MM.1S (cell line): Measurements from ENCODE around the gene USP6NL.

ENCODE experiments used
- DNase-seq: peaks from one replicate; pipeline ENCODE4 v3.0.0-alpha.2; 2015
- H2AFZ ChIP-seq: fragments of 300-600 bp; sonication (generic); 2 replicates; pipeline ENCODE4 v1.6.0; 2016; ENCODE audit warnings: antibody characterized with exemption, low read length
- H3F3A ChIP-seq: fragments of 300-600 bp; sonication (generic); 2 replicates; pipeline ENCODE4 v1.6.1; 2016; ENCODE audit warnings: mild to moderate bottlenecking, antibody characterized with exemption, low read length, moderate library complexity, mixed read lengths; ENCODE audit not compliant: insufficient read depth
- H3K27ac ChIP-seq: fragments of 300-600 bp; sonication (generic); 2 replicates; pipeline ENCODE4 v1.5.1; 2016; ENCODE audit warnings: mild to moderate bottlenecking, low read length
- H3K27me3 ChIP-seq: fragments of 300-600 bp; sonication (generic); replicated peaks from 2 replicates; pipeline ENCODE4 v1.6.0; 2016; ENCODE audit warnings: low read length; ENCODE audit not compliant: insufficient read depth
- H3K36me3 ChIP-seq: fragments of 300-600 bp; sonication (generic); replicated peaks from 2 replicates; pipeline ENCODE4 v1.6.1; 2016; ENCODE audit warnings: mild to moderate bottlenecking, low read length, mixed read lengths; ENCODE audit not compliant: insufficient read depth
- H3K4me1 ChIP-seq: fragments of 300-600 bp; sonication (generic); 2 replicates; pipeline ENCODE4 v1.6.1; 2016; ENCODE audit warnings: low read length, mixed read lengths
- H3K4me2 ChIP-seq: fragments of 300-600 bp; sonication (generic); 2 replicates; pipeline ENCODE4 v1.6.0; 2016; ENCODE audit warnings: low read depth, low read length
- H3K4me3 ChIP-seq: fragments of 300-600 bp; sonication (generic); 2 replicates; pipeline ENCODE4 v1.5.1; 2016; ENCODE audit warnings: low read length, mixed read lengths
- H3K79me2 ChIP-seq: fragments of 300-600 bp; sonication (generic); 2 replicates; pipeline ENCODE4 v1.6.1; 2016; ENCODE audit warnings: mixed run types, low read length, mixed read lengths
- H3K9ac ChIP-seq: fragments of 300-600 bp; sonication (generic); 2 replicates; pipeline ENCODE4 v1.6.1; 2016; ENCODE audit warnings: low read length, mixed read lengths
- H3K9me2 ChIP-seq: fragments of 300-600 bp; sonication (generic); replicated peaks from 2 replicates; pipeline ENCODE4 v1.6.1; 2016; ENCODE audit warnings: mild to moderate bottlenecking, low read length, mixed read lengths; ENCODE audit not compliant: insufficient read depth
- H3K9me3 ChIP-seq: fragments of 300-600 bp; sonication (generic); replicated peaks from 2 replicates; pipeline ENCODE4 v1.6.1; 2016; ENCODE audit warnings: mild to moderate bottlenecking, low read length, mixed read lengths; ENCODE audit not compliant: insufficient read depth
- H4K20me1 ChIP-seq: fragments of 300-600 bp; sonication (generic); 2 replicates; pipeline ENCODE4 v1.6.1; 2016; ENCODE audit warnings: mild to moderate bottlenecking, low read length, moderate library complexity, mixed read lengths; ENCODE audit not compliant: insufficient read depth
- EZH2 ChIP-seq: fragments of 300-600 bp; sonication (generic); optimal IDR thresholded peaks from 2 replicates; pipeline ENCODE3; 2017; ENCODE audit warnings: low read depth, mild to moderate bottlenecking, antibody characterized with exemption, low read length, mixed read lengths
- EZH2phosphoT487 ChIP-seq: fragments of 300-600 bp; sonication (generic); IDR thresholded peaks from 2 replicates; pipeline ENCODE4 v1.6.1; 2018; ENCODE audit warnings: antibody characterized with exemption, low read length
- TF ChIP-seq, protein P1 (sequence below): fragments of 300-600 bp; sonication (generic); IDR thresholded peaks from 2 replicates; pipeline ENCODE4 v1.5.1; 2016; ENCODE audit warnings: antibody characterized with exemption, low read length, mixed read lengths

The USP6NL gene

DNA sequence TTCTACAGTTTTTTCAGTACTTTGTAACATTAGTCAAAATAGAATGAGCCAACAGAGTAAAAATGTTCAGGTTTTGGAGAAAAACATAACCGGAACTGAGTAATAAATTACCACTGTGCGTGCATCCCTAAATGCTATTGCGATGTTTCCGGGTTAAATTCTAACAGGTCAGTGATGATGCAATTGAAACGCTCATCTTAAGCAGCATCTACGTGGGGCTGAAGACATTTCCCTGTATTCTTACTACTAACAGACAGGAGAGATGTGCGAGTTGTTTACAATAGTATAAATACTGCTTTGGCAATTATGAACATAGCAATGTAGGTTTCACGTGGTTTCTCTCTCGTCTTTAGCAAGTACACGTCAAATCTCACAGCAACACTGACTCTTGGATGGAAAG lies 149.4 kb downstream of the USP6NL start:
- Histone ChIP-seq H2AFZ (no peak overlapping the region), H3K27me3 (no peaks in the 10 kb centered on the region), H3K4me1 (no peaks in the 10 kb centered on the region), H3K4me2 (no peak overlapping the region), H3K4me3 (no peak overlapping the region), H3K79me2 (no peaks in the 10 kb centered on the region), H3K9ac (no peak overlapping the region), H3K9me3 (no peaks in the 10 kb centered on the region), H3K9me2 (no peaks in the 10 kb centered on the region), H3F3A (no peaks in the 10 kb centered on the region), H3K27ac (no peak overlapping the region), H3K36me3 (no peaks in the 10 kb centered on the region), H4K20me1 (no peaks in the 10 kb centered on the region)
- DNase-seq = no peak
- TF ChIP-seq EZH2 = no peak
- no peak for TF ChIP-seq EZH2phosphoT487
- TF ChIP-seq, protein P1, sequence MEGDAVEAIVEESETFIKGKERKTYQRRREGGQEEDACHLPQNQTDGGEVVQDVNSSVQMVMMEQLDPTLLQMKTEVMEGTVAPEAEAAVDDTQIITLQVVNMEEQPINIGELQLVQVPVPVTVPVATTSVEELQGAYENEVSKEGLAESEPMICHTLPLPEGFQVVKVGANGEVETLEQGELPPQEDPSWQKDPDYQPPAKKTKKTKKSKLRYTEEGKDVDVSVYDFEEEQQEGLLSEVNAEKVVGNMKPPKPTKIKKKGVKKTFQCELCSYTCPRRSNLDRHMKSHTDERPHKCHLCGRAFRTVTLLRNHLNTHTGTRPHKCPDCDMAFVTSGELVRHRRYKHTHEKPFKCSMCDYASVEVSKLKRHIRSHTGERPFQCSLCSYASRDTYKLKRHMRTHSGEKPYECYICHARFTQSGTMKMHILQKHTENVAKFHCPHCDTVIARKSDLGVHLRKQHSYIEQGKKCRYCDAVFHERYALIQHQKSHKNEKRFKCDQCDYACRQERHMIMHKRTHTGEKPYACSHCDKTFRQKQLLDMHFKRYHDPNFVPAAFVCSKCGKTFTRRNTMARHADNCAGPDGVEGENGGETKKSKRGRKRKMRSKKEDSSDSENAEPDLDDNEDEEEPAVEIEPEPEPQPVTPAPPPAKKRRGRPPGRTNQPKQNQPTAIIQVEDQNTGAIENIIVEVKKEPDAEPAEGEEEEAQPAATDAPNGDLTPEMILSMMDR = no peak

DNA sequence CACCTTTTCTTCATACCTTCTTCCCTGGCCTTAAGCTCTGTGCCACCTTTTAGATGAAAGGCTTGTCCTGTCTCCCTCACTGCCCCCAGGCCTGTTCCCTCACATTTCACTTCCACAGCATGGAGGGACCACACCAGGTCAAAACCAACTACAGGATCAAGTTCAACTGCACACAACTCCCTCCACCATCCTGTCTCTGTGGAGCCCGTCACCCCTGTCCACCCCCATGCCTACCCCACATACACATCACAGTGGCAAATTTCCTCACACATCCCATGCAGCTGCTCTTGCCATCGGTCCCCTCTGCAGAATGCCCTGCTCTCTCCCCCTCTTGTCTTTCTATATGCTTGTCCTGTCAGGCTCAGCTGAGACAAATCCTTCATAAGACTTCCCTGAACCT lies 154.1 kb downstream of the USP6NL start:
- Histone ChIP-seq H3K79me2 (no peaks in the 10 kb centered on the region), H3K4me1 (no peaks in the 10 kb centered on the region), H3K9ac (no peak overlapping the region), H2AFZ (no peak overlapping the region), H3K27me3 (no peaks in the 10 kb centered on the region), H4K20me1 (no peaks in the 10 kb centered on the region), H3K4me3 (no peak overlapping the region), H3K4me2 (no peak overlapping the region), H3F3A (no peaks in the 10 kb centered on the region), H3K9me2 (no peaks in the 10 kb centered on the region), H3K36me3 (no peaks in the 10 kb centered on the region), H3K9me3 (no peaks in the 10 kb centered on the region), H3K27ac (no peak overlapping the region)
- no peak for TF ChIP-seq EZH2phosphoT487
- TF ChIP-seq EZH2 = no peak
- TF ChIP-seq, protein P1 = no peak
- DNase-seq = no peak

DNA sequence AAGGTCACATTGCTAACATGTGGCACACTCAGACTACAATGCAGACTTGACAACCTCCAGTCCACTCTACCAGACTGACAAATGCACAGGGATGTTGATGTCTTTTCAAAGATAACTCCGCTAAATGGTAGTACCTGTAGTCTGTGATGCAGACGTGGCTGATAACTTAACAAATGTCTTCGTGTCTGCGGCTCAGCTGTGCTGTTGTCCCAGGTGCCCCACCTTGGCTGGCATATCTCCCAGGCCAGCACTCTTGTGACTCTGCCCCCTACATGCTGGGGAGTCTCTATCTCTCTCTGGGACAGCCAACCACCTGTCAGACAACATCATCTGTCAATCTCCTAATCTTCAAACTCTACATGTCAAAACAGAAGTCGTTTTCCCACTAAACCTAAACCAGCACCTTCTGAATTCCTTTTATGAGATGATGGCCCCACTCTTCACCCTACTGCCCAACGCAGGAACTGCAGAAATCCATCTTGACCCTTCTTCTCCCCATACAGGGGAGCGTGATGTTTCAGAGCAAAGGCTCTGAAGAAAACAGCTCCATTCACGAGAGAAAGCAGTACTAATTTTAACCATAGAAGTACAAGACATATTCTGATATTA lies 156.4 kb downstream of the USP6NL start:
- no peaks in the 10 kb centered on the region for H4K20me1 ChIP-seq
- H3K9ac ChIP-seq = no peak overlapping the region
- no peaks in the 10 kb centered on the region for H3K9me2 ChIP-seq
- H3K4me2 ChIP-seq = no peak overlapping the region
- TF ChIP-seq, protein P1 = peak; percentile 39
- no peak for TF ChIP-seq EZH2phosphoT487
- H2AFZ ChIP-seq = no peak overlapping the region
- H3K36me3 ChIP-seq = no peaks in the 10 kb centered on the region
- no peaks in the 10 kb centered on the region for H3K9me3 ChIP-seq
- no peak overlapping the region for H3K4me3 ChIP-seq
- H3F3A ChIP-seq = no peaks in the 10 kb centered on the region
- no peak overlapping the region for H3K27ac ChIP-seq
- no peaks in the 10 kb centered on the region for H3K79me2 ChIP-seq
- no peak for DNase-seq
- H3K4me1 ChIP-seq = no peaks in the 10 kb centered on the region
- H3K27me3 ChIP-seq = no peaks in the 10 kb centered on the region
